Nephron (organoid): ENCODE results near the gene IGF1R.

Experiments
- H3K27ac Mint-ChIP-seq, 3 experiments: 2 replicates each; pipeline ENCODE4 v1.8.0; 2020; ENCODE audit warnings: mixed read lengths in 3 of 3, mild to moderate bottlenecking in 2 of 3, moderate library complexity in 1 of 3
- H3K27me3 Mint-ChIP-seq: 2 replicates; pipeline ENCODE4 v1.8.0; 2021; ENCODE audit warnings: low read depth, mild to moderate bottlenecking, moderate library complexity, mixed read lengths
- H3K36me3 Mint-ChIP-seq: 2 replicates; pipeline ENCODE4 v1.8.0; 2020; ENCODE audit warnings: low read depth, mixed read lengths
- H3K4me1 Mint-ChIP-seq: 2 replicates; pipeline ENCODE4 v1.8.0; 2020; ENCODE audit warnings: mixed read lengths
- H3K4me3 Mint-ChIP-seq, 3 experiments: 2 replicates each; pipeline ENCODE4 v1.8.0; 2020; ENCODE audit warnings: mild to moderate bottlenecking in 3 of 3, mixed read lengths in 3 of 3, moderate library complexity in 2 of 3
- H3K9me3 Mint-ChIP-seq: 2 replicates; pipeline ENCODE4 v1.8.0; 2020; ENCODE audit warnings: mixed read lengths
- TF ChIP-seq, protein P1 (sequence below), 3 experiments: fragments of 200-600 bp; sonication (generic); IDR thresholded peaks; one replicate each; pipeline ENCODE4 v1.5.0; 2021; ENCODE audit warnings: antibody characterized with exemption in 3 of 3; ENCODE audit not compliant: unreplicated experiment in 3 of 3

Gene IGF1R

DNA sequence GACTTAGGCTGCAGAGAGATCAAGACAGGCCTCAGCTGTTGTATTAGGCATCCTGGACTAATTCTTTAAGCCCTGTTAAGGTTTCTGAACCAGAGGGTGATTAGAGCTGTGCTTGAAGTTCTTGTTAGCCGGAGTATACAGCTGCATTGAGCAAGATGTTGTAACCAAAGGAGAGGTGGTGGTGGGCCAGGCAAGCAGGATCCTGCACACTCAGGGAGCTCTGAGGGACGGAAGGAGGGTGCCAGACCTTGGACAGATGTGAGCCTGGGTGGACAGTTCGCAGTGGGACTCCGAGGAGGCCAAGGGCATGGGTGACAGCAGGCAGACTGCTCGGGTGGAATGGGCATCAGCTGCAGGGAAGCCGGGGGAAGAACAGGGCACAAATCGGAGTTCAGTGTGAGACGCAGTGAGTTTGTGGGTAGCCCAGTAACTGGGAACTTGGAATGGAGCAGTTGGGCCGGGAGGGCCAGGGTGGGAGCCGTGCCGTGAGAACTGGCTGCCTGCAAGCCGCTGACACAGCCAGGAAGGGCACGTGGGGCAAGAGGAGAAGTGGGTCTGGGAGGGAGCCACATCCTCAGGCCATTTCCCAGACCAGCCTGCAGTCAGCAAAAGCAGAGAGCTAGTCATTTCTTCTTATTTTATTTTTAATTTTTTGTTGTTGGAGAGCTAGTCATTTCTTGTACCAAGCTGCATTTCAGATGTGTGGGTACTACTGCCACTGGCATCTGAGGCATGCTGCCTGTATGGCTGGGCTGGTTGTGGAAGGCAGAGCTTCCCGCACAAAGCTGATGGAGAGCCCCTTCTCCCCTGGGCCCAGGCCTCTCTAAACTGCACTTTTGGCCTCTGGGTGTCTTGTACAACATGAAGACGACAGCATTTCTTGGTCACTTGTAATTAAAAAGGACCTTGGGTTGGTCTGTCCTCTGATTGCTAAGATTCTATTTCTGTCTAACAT, 298.2 kb downstream of the IGF1R start:
- Mint-ChIP-seq H3K36me3 (peaks cover 69% of the 10 kb centered on the region), H3K27ac (no peak overlapping the region), H3K27me3 (peaks cover 3% of the 10 kb centered on the region), H3K4me1 (peaks cover 31% of the 10 kb centered on the region), H3K9me3 (no peaks in the 10 kb centered on the region), H3K4me3 (no peak overlapping the region)
- TF ChIP-seq, protein P1, sequence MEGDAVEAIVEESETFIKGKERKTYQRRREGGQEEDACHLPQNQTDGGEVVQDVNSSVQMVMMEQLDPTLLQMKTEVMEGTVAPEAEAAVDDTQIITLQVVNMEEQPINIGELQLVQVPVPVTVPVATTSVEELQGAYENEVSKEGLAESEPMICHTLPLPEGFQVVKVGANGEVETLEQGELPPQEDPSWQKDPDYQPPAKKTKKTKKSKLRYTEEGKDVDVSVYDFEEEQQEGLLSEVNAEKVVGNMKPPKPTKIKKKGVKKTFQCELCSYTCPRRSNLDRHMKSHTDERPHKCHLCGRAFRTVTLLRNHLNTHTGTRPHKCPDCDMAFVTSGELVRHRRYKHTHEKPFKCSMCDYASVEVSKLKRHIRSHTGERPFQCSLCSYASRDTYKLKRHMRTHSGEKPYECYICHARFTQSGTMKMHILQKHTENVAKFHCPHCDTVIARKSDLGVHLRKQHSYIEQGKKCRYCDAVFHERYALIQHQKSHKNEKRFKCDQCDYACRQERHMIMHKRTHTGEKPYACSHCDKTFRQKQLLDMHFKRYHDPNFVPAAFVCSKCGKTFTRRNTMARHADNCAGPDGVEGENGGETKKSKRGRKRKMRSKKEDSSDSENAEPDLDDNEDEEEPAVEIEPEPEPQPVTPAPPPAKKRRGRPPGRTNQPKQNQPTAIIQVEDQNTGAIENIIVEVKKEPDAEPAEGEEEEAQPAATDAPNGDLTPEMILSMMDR (IDR thresholded peaks at IDR 0.05; ENCODE audit: unreplicated experiment in 3 of 3) = no peak

DNA sequence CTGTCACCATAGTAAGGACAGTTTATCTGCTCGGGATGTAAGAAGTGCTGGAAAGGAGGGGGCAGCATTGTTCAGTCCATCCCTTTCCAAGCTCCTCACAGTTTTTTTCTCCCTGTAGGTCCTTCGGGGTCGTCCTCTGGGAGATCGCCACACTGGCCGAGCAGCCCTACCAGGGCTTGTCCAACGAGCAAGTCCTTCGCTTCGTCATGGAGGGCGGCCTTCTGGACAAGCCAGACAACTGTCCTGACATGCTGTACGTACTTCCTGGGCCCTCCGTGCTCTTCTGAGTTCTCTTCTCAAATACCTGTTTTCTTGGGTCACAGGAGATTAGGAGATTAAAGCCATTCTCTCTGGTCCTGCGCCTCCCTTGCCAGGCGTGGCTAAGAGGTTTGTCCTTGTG, 300.1 kb downstream of the IGF1R start:
- H3K27me3 Mint-ChIP-seq = peaks cover 3% of the 10 kb centered on the region
- TF ChIP-seq, protein P1 (IDR thresholded peaks at IDR 0.05; ENCODE audit: unreplicated experiment in 3 of 3) = no peak

DNA sequence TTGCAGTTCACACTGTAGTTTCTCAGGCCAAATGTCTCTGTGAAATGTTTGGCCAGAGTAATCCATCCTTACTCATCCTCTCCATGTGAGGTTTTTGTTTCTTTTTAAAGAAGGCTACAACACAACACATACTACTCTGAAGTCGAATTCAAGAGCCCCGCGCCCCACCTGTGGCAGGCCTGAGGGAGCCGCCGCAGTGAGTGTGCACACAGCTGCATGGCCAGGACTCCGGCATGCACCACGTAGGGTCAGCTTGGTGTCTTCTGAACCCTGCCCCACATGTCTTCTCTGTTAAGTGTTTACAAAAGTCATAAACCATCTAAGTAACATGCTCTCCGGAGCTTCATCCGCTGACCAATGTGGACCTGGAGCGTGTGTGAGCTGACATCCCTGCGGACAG, 300.6 kb downstream of the IGF1R start:
- no peak overlapping the region for H3K4me3 Mint-ChIP-seq
- no peak overlapping the region for H3K27ac Mint-ChIP-seq
- peaks cover 1% of the 10 kb centered on the region for H3K27me3 Mint-ChIP-seq
- H3K4me1 Mint-ChIP-seq = peaks cover 34% of the 10 kb centered on the region
- H3K9me3 Mint-ChIP-seq = no peaks in the 10 kb centered on the region
- TF ChIP-seq, protein P1 (IDR thresholded peaks at IDR 0.05; ENCODE audit: unreplicated experiment in 3 of 3) = no peak
- peaks cover 69% of the 10 kb centered on the region for H3K36me3 Mint-ChIP-seq

More for the DNA sequence above, 300.1 kb downstream of the IGF1R start:
- H3K4me3 Mint-ChIP-seq = no peak overlapping the region
- peaks cover 34% of the 10 kb centered on the region for H3K4me1 Mint-ChIP-seq
- no peak overlapping the region for H3K27ac Mint-ChIP-seq
- no peaks in the 10 kb centered on the region for H3K9me3 Mint-ChIP-seq
- peaks cover 69% of the 10 kb centered on the region for H3K36me3 Mint-ChIP-seq

DNA sequence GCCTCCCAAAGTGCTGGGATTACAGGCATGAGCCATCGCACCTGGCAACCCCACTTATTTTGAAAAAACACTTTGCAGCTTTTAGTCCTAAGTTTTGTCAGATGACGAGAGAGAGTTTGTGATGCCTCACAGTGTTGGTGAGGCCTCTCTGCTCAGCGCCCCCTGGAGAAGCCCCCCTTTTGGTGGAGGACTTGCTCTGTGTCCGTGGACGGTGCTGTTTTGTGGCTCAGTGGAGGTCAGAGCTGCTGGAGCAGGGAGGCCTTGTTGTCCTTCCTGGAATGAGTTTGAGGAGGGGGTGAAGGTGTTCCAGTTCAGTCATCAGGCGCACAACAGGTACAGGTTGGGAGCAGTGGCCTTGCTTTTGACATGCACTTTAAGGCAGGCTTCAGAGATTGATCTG, 301.3 kb downstream of the IGF1R start:
- Mint-ChIP-seq H3K4me3 (no peak overlapping the region), H3K4me1 (peaks cover 31% of the 10 kb centered on the region), H3K27me3 (no peaks in the 10 kb centered on the region), H3K27ac (no peak overlapping the region), H3K36me3 (peaks cover 69% of the 10 kb centered on the region), H3K9me3 (no peaks in the 10 kb centered on the region)
- TF ChIP-seq, protein P1 (IDR thresholded peaks at IDR 0.05; ENCODE audit: unreplicated experiment in 3 of 3) = no peak

DNA sequence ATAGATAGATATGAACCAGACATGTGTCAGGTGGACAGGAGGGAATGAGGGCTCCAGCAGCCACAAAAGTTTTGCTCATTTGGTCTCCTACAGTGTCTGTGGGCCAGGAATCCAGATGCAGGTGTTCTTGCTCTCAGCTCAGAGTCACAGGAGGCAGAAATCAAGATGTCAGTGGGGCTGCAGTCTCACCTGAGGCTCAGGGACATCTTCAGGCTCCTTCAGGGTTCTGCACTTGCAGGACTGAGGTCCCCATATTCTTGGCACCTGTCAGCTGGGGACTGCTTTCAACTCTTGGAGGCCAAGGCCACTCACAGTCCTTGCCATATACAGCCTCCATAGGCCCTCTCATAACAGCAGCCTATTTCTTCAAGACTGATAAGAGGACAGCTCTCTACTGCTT, 301.9 kb downstream of the IGF1R start:
- Mint-ChIP-seq H3K4me1 (peaks cover 36% of the 10 kb centered on the region), H3K27ac (no peak overlapping the region), H3K27me3 (no peaks in the 10 kb centered on the region), H3K9me3 (no peaks in the 10 kb centered on the region), H3K4me3 (no peak overlapping the region), H3K36me3 (peaks cover 65% of the 10 kb centered on the region)
- TF ChIP-seq, protein P1 (IDR thresholded peaks at IDR 0.05; ENCODE audit: unreplicated experiment in 3 of 3) = no peak

DNA sequence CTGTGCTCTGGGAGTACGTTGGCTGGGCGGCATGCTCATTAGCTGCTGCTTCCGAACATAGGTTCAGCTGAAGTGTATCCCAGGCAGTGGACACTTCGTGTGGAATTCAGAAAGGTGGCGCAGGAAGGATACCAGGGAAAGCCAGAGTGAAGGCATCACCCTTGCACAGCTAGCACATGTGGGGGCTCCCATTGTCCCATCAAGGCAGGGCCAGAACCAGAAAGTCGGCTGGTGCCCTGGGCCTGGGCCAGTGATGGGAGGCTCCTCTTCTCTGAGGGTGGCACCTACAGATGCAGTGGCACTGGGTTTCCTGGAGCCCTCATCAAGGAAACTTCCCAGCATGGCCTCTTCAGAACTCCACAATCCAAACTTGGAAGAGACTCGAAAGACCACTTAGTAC, 302.7 kb downstream of the IGF1R start:
- peaks cover 38% of the 10 kb centered on the region for H3K4me1 Mint-ChIP-seq
- H3K27me3 Mint-ChIP-seq = no peaks in the 10 kb centered on the region
- TF ChIP-seq, protein P1 (IDR thresholded peaks at IDR 0.05; ENCODE audit: unreplicated experiment in 3 of 3) = no peak
- peaks cover 59% of the 10 kb centered on the region for H3K36me3 Mint-ChIP-seq
- H3K4me3 Mint-ChIP-seq = no peak overlapping the region
- H3K27ac Mint-ChIP-seq = no peak overlapping the region
- H3K9me3 Mint-ChIP-seq = no peaks in the 10 kb centered on the region
